SK-N-SH treated with all-trans-retinoic acid at 6 μM for 48 hours (cell line): ENCODE data around the gene PMPCA.

Experiments
- CSRNP3 ChIP-seq: fragments of 250-450 bp; sonication (Bioruptor Pico); IDR thresholded peaks from 2 replicates; pipeline ENCODE4 v1.5.1; 2021; ENCODE audit warnings: mild to moderate bottlenecking, moderate library complexity
- GLIS3 ChIP-seq: fragments of 250-450 bp; sonication (Bioruptor Pico); IDR thresholded peaks from 2 replicates; pipeline ENCODE4 v1.5.0; 2020; ENCODE audit warnings: mild to moderate bottlenecking, moderate library complexity
- POU6F1 ChIP-seq: fragments of 250-450 bp; sonication (Bioruptor Pico); IDR thresholded peaks from 2 replicates; pipeline ENCODE4 v1.8.0; 2021; ENCODE audit warnings: low read depth, mild to moderate bottlenecking, moderate library complexity, borderline replicate concordance
- ZFP3 ChIP-seq: fragments of 250-450 bp; sonication (Bioruptor Pico); IDR thresholded peaks from 2 replicates; pipeline ENCODE4 v1.5.0; 2020; ENCODE audit warnings: mild to moderate bottlenecking, moderate library complexity
- ZNF565 ChIP-seq: fragments of 450-650 bp; formaldehyde crosslinking; conservative IDR thresholded peaks from 2 replicates; pipeline ENCODE4 v1.5.0; 2020; ENCODE audit warnings: low read depth, mild to moderate bottlenecking, moderate library complexity

GRCh38 chr9:136429075-136429628, 18.7 kb downstream of the PMPCA start:
- TF ChIP-seq ZNF565 (no peak), POU6F1 (no peak), GLIS3 (no peak), ZFP3 (CRISPR knock-in tag) (no peak), CSRNP3 (CRISPR knock-in tag) (no peak)
